ENCODE results near the gene CDC27. TPM values are rescaled to one million over a fixed set of nuclear protein-coding genes. Genes with fewer than 3 reads are reported as not detected.
"Not testable (repeated sequence)": the region's sequence is repeated elsewhere in the genome, so short reads cannot be mapped to it uniquely, and the experiment has no call there.

Gene CDC27
- total RNA-seq, 1 experiment from 2014 or later, result 92.6 TPM

DNA sequence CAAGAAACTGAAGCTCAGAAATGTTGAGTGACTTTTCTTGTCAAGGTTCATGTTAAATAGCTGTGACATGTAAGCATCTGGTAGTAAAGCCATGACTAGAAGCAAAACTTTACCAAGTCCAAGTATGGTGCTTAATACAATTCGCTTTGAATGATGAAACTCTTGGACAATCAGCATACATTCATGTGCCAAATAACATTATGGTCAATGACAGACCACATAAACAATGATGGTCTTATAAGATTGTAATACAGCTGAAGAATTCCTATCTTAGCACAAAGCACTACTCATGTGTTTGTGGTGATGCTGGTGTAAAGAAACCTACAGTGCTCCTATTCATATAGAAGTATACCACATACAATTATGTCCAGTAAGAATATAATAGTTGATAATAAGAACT is 112.9 kb downstream of the CDC27 start:
- Mint-ChIP-seq H3K27me3 (ENCODE audit: insufficient read depth, unreplicated experiment) (no peaks in the 10 kb centered on the region), H3K36me3 (ENCODE audit: insufficient read depth, unreplicated experiment) (peaks cover 6% of the 10 kb centered on the region), H3K27ac (ENCODE audit: unreplicated experiment) (no peak overlapping the region), H3K9me3 (ENCODE audit: unreplicated experiment) (no peaks in the 10 kb centered on the region), H3K4me1 (ENCODE audit: low read depth, unreplicated experiment) (no peaks in the 10 kb centered on the region), H3K4me3 (ENCODE audit: unreplicated experiment) (no peak overlapping the region)
- POLR2A ChIA-PET, result no interaction called here
- TF ChIP-seq, protein P1, sequence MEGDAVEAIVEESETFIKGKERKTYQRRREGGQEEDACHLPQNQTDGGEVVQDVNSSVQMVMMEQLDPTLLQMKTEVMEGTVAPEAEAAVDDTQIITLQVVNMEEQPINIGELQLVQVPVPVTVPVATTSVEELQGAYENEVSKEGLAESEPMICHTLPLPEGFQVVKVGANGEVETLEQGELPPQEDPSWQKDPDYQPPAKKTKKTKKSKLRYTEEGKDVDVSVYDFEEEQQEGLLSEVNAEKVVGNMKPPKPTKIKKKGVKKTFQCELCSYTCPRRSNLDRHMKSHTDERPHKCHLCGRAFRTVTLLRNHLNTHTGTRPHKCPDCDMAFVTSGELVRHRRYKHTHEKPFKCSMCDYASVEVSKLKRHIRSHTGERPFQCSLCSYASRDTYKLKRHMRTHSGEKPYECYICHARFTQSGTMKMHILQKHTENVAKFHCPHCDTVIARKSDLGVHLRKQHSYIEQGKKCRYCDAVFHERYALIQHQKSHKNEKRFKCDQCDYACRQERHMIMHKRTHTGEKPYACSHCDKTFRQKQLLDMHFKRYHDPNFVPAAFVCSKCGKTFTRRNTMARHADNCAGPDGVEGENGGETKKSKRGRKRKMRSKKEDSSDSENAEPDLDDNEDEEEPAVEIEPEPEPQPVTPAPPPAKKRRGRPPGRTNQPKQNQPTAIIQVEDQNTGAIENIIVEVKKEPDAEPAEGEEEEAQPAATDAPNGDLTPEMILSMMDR (IDR thresholded peaks at IDR 0.05; ENCODE audit: insufficient read depth in 1 of 2, low read depth in 1 of 2, low read length in 1 of 2, severe bottlenecking in 1 of 2, unreplicated experiment in 1 of 2), result no peak
- Histone ChIP-seq H3K27me3 (replicated peaks; ENCODE audit: control insufficient read depth, insufficient read depth, low read length) (no peaks in the 10 kb centered on the region), H3K4me3 (ENCODE audit: low read depth, low read length) (no peak overlapping the region), H3K36me3 (ENCODE audit: control insufficient read depth, insufficient read depth, low read length) (no peaks in the 10 kb centered on the region), H3K9me3 (no peaks in the 10 kb centered on the region), H3K4me1 (no peaks in the 10 kb centered on the region)
- CTCF ChIA-PET, result no interaction called here
- no TSS peak for BruUV-seq (replicated peaks)
- DNase-seq, result no peak
- intact Hi-C loops (cut with micrococcal nuclease; ENCODE audit: unreplicated experiment), result no loop called here

DNA sequence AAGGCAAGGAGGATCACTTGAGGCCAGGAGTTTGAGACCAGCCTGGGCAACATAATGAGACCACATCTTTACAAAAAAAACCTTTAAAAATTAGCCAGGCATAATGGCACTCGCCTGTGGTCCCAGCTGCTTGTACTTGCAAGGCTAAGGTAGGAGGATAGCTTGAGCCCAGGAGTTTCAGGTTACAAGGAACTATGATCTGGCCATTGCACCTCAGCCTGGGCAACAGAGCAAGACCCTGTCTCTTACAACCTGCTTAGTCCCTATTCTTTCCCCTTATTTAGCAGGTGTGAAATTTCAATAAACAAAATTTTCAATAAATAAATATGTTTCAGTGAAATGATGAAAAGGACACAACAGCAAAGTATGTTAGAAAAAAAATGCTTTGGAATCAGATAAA is 114.7 kb downstream of the CDC27 start:
- BruUV-seq (replicated peaks); H3K9me3 ChIP-seq; CTCF ChIA-PET; H3K27me3 Mint-ChIP-seq (ENCODE audit: insufficient read depth, unreplicated experiment); H3K4me3 Mint-ChIP-seq (ENCODE audit: unreplicated experiment); H3K27ac Mint-ChIP-seq (ENCODE audit: unreplicated experiment); POLR2A ChIA-PET; H3K4me3 ChIP-seq (ENCODE audit: low read depth, low read length); intact Hi-C loops (cut with micrococcal nuclease; ENCODE audit: unreplicated experiment); H3K36me3 Mint-ChIP-seq (ENCODE audit: insufficient read depth, unreplicated experiment); DNase-seq; H3K4me1 Mint-ChIP-seq (ENCODE audit: low read depth, unreplicated experiment); H3K27me3 ChIP-seq (replicated peaks; ENCODE audit: control insufficient read depth, insufficient read depth, low read length); H3K36me3 ChIP-seq (ENCODE audit: control insufficient read depth, insufficient read depth, low read length); H3K9me3 Mint-ChIP-seq (ENCODE audit: unreplicated experiment); H3K4me1 ChIP-seq: not testable (repeated sequence)

- DNase-seq; H3K4me3 ChIP-seq (ENCODE audit: low read depth, low read length); intact Hi-C loops (cut with micrococcal nuclease; ENCODE audit: unreplicated experiment); H3K4me3 Mint-ChIP-seq (ENCODE audit: unreplicated experiment); H3K36me3 ChIP-seq (ENCODE audit: control insufficient read depth, insufficient read depth, low read length); POLR2A ChIA-PET; H3K9me3 ChIP-seq; H3K9me3 Mint-ChIP-seq (ENCODE audit: unreplicated experiment); H3K4me1 Mint-ChIP-seq (ENCODE audit: low read depth, unreplicated experiment); H3K27me3 ChIP-seq (replicated peaks; ENCODE audit: control insufficient read depth, insufficient read depth, low read length); BruUV-seq (replicated peaks); H3K4me1 ChIP-seq; CTCF ChIA-PET; H3K36me3 Mint-ChIP-seq (ENCODE audit: insufficient read depth, unreplicated experiment); H3K27me3 Mint-ChIP-seq (ENCODE audit: insufficient read depth, unreplicated experiment); H3K27ac Mint-ChIP-seq (ENCODE audit: unreplicated experiment): not testable (repeated sequence)
Observed at GRCh38 chr17:47073629-47074028, 115.5 kb downstream of the CDC27 start.

DNA sequence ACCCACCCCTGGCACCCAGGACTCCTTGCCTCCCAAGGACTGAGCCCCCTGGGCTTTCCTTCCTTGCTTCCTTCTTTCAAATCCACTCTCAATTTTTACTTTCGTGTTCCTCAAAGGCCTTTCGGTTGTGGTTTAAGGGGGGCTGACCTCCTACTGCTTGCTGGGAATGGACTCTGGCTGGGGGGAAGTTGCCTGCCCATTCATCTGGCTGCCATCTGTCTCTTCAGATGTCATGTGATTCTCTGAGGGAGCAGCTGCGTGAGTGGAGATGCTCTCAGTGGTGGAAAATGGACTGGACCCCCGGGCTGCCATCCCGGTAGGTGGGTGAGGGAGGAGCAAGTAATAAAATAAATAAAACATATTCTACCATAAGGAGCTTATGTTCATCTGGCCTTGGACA is 116.2 kb downstream of the CDC27 start:
- H3K36me3 Mint-ChIP-seq (ENCODE audit: insufficient read depth, unreplicated experiment), result peaks cover 5% of the 10 kb centered on the region
- peak overlapping the region; percentile 22 for H3K27ac Mint-ChIP-seq (ENCODE audit: unreplicated experiment)
- no peak overlapping the region for H3K4me3 Mint-ChIP-seq (ENCODE audit: unreplicated experiment)
- ChIA-PET POLR2A (no interaction called here), CTCF (no interaction called here)
- DNase-seq, result no peak
- BruUV-seq (replicated peaks), result no TSS peak
- H3K4me3 ChIP-seq (ENCODE audit: low read depth, low read length), result no peak overlapping the region
- no peaks in the 10 kb centered on the region for H3K36me3 ChIP-seq (ENCODE audit: control insufficient read depth, insufficient read depth, low read length)
- H3K27me3 Mint-ChIP-seq (ENCODE audit: insufficient read depth, unreplicated experiment), result no peaks in the 10 kb centered on the region
- intact Hi-C loops (cut with micrococcal nuclease; ENCODE audit: unreplicated experiment), result no loop called here
- no peaks in the 10 kb centered on the region for H3K4me1 ChIP-seq
- no peaks in the 10 kb centered on the region for H3K27me3 ChIP-seq (replicated peaks; ENCODE audit: control insufficient read depth, insufficient read depth, low read length)
- no peaks in the 10 kb centered on the region for H3K9me3 ChIP-seq
- TF ChIP-seq, protein P1 (IDR thresholded peaks at IDR 0.05; ENCODE audit: insufficient read depth in 1 of 2, low read depth in 1 of 2, low read length in 1 of 2, severe bottlenecking in 1 of 2, unreplicated experiment in 1 of 2), result no peak
- H3K9me3 Mint-ChIP-seq (ENCODE audit: unreplicated experiment), result no peaks in the 10 kb centered on the region
- no peaks in the 10 kb centered on the region for H3K4me1 Mint-ChIP-seq (ENCODE audit: low read depth, unreplicated experiment)

DNA sequence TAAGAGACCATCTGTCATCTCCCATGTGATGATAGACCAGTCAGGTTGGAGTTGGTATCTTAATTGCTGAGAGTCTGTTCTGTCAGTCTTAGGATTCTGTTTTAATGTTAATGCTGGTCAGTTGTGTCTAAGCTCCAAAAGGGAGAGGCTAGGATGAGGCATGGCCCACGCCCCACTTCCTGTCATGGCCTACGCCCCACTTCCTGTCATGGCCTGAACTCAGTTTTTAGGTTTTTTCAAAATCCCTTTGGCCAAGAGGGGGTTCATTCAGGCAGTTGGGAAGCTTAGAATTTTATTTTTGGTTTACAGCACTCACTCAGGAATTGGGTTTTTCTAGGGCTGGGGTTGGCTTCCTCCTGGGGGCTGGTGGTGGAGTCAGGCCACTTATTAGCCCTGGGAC is 117.9 kb downstream of the CDC27 start:
- not testable (repeated sequence) for H3K27ac Mint-ChIP-seq (ENCODE audit: unreplicated experiment)

GRCh38 chr17:47070266-47070665 is 118.8 kb downstream of the CDC27 start:
- Mint-ChIP-seq H3K36me3 (ENCODE audit: insufficient read depth, unreplicated experiment) (peaks cover 11% of the 10 kb centered on the region), H3K4me1 (ENCODE audit: low read depth, unreplicated experiment) (peaks cover 10% of the 10 kb centered on the region)
- BruUV-seq (replicated peaks); CTCF ChIA-PET; intact Hi-C loops (cut with micrococcal nuclease; ENCODE audit: unreplicated experiment); DNase-seq; POLR2A ChIA-PET; H3K27me3 Mint-ChIP-seq (ENCODE audit: insufficient read depth, unreplicated experiment); H3K4me1 ChIP-seq; H3K9me3 ChIP-seq; H3K36me3 ChIP-seq (ENCODE audit: control insufficient read depth, insufficient read depth, low read length); H3K9me3 Mint-ChIP-seq (ENCODE audit: unreplicated experiment); H3K4me3 ChIP-seq (ENCODE audit: low read depth, low read length); H3K4me3 Mint-ChIP-seq (ENCODE audit: unreplicated experiment); H3K27me3 ChIP-seq (replicated peaks; ENCODE audit: control insufficient read depth, insufficient read depth, low read length); H3K27ac Mint-ChIP-seq (ENCODE audit: unreplicated experiment): not testable (repeated sequence)

More for the DNA sequence above, 117.9 kb downstream of the CDC27 start:
- H3K4me3 Mint-ChIP-seq (ENCODE audit: unreplicated experiment); H3K36me3 ChIP-seq (ENCODE audit: control insufficient read depth, insufficient read depth, low read length); H3K4me1 Mint-ChIP-seq (ENCODE audit: low read depth, unreplicated experiment); DNase-seq; intact Hi-C loops (cut with micrococcal nuclease; ENCODE audit: unreplicated experiment); H3K9me3 Mint-ChIP-seq (ENCODE audit: unreplicated experiment); H3K9me3 ChIP-seq; H3K27me3 ChIP-seq (replicated peaks; ENCODE audit: control insufficient read depth, insufficient read depth, low read length); CTCF ChIA-PET; POLR2A ChIA-PET; H3K27me3 Mint-ChIP-seq (ENCODE audit: insufficient read depth, unreplicated experiment); H3K4me3 ChIP-seq (ENCODE audit: low read depth, low read length); H3K4me1 ChIP-seq; BruUV-seq (replicated peaks): not testable (repeated sequence)
- H3K36me3 Mint-ChIP-seq (ENCODE audit: insufficient read depth, unreplicated experiment), result peaks cover 11% of the 10 kb centered on the region

Measured in Caco-2 (cell line).